Adrenal gland (tissue), 5 donors: ENCODE measurements around the gene CD80.

Experiments used
- CTCF ChIP-seq, 6 experiments: fragments of 450-650 bp in 4 of 6; fragments of 200-600 bp in 2 of 6; sonication (generic) in 1 of 6; IDR thresholded peaks; 1 replicate in 5 of 6; 2 replicates in 1 of 6; pipeline versions ENCODE4 v1.5.1 to v1.8.0; 2016 to 2021; ENCODE audit warnings: antibody characterized with exemption in 6 of 6, mild to moderate bottlenecking in 2 of 6, moderate library complexity in 1 of 6
- POLR2A ChIP-seq, 2 donors: fragments of 450-650 bp; IDR thresholded peaks; one replicate each; pipeline ENCODE4 v1.6.1; 2017; ENCODE audit warnings: antibody characterized with exemption in 2 of 2, mild to moderate bottlenecking in 2 of 2, moderate library complexity in 1 of 2
- donor health status: DM: no; HTN: no; CAD: no.

- no peak for TF ChIP-seq POLR2A (IDR thresholded peaks at IDR 0.05)
- no peak for TF ChIP-seq CTCF (IDR thresholded peaks at IDR 0.05)
Observed at GRCh38 chr3:119517112-119517511, 42.3 kb downstream of the CD80 start.
